ENCODE measurements around the gene PTEN. TPM values are rescaled to one million over a fixed set of nuclear protein-coding genes. Genes with fewer than 3 reads are reported as not detected.
"Not testable (repeated sequence)": the region's sequence is repeated elsewhere in the genome, so short reads cannot be mapped to it uniquely, and the experiment has no call there.

Gene PTEN
- total and polyA plus RNA-seq, 2 donors (not counting 3 experiments of a cell fraction or from before 2014, with no cell fraction given), result 8.0 to 76.9 TPM

DNA sequence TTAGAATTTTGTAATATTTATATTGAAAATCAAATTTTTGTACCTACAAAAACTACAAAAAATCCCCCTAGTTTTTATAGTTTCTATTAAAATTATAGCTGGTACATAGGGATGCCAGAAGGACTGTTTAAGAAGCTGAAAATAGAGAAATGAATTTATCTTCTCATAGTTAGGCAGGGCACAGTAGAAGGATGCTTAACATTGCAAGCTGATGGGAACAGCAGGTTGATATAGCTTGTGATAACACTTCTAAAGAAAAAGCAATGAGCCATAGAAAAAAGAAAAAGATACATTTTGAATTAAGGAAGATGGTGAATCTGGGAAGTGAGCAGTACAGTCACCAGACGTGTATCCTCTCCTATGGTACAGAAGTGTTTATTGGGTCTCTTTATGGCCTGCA lies 32.0 kb downstream of the PTEN start:
- ChIA-PET CTCF (interaction anchor here (0.8 to 1.5 kb wide), 3 partner anchors 9 to 20 kb away, joined by 3 to 4 read pairs (median 3); no protein-coding TSS in a partner anchor), POLR2A (interaction anchor here (1.1 kb wide), 1 partner anchor 14 kb away, joined by 3 read pairs; no protein-coding TSS in a partner anchor)
- BruUV-seq (replicated peaks), result no TSS peak
- Histone ChIP-seq H3K27ac (ENCODE audit: insufficient read depth, low read depth, low read length) (no peak overlapping the region), H3K36me3 (ENCODE audit: control insufficient read depth in 2 of 2, extremely low read depth in 1 of 2, insufficient read depth in 2 of 2, low read length in 2 of 2) (no peaks in the 10 kb centered on the region), H3K9me1 (replicated peaks; ENCODE audit: control insufficient read depth, extremely low read depth, insufficient read depth, low read length) (no peaks in the 10 kb centered on the region), H3K4me3 (replicated peaks in 1 of 3; ENCODE audit: insufficient read depth in 1 of 3, low read depth in 1 of 3, low read length in 3 of 3) (no peak overlapping the region), H3K9ac (replicated peaks; ENCODE audit: extremely low read depth, insufficient read depth, low read length) (no peak overlapping the region), H3K4me2 (ENCODE audit: insufficient read depth, low read length) (no peak overlapping the region), H4K20me1 (replicated peaks; ENCODE audit: control insufficient read depth, extremely low read depth, insufficient read depth, low read length) (peaks cover 12% of the 10 kb centered on the region), H3K9me3 (replicated peaks; ENCODE audit: control insufficient read depth, insufficient read depth, low read length) (no peaks in the 10 kb centered on the region), H3K79me2 (ENCODE audit: control insufficient read depth, insufficient read depth, low read length) (peaks cover 69% of the 10 kb centered on the region), H3K27me3 (ENCODE audit: control insufficient read depth in 2 of 2, insufficient read depth in 2 of 2, low read length in 2 of 2) (no peaks in the 10 kb centered on the region), H3K4me1 (ENCODE audit: control insufficient read depth, extremely low read depth, insufficient read depth, low read length) (no peaks in the 10 kb centered on the region), H2AFZ (ENCODE audit: low read depth, low read length) (no peak overlapping the region)
- intact Hi-C loops (cut with micrococcal nuclease) (no loop called here), dilution Hi-C loops (cut with MboI; ENCODE audit: extremely low pct_ligation_motif_present, low sequenced_read_pairs) (no loop called here)
- FAIRE-seq, result no peak
- TF ChIP-seq POLR2AphosphoS5 (IDR thresholded peaks at IDR 0.05; ENCODE audit: insufficient read depth, low read depth, low read length), result no peak
- DNase-seq (ENCODE audit: low read depth, low spot score), result no peak

- DNase-seq (ENCODE audit: low read depth, low spot score) (no peak), FAIRE-seq (no peak)
- TF ChIP-seq, protein P1, sequence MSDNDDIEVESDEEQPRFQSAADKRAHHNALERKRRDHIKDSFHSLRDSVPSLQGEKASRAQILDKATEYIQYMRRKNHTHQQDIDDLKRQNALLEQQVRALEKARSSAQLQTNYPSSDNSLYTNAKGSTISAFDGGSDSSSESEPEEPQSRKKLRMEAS (IDR thresholded peaks at IDR 0.05; ENCODE audit: insufficient read depth, insufficient read length), result no peak
- no peak for TF ChIP-seq EZH2 (IDR thresholded peaks at IDR 0.05; ENCODE audit: borderline replicate concordance, low read depth, low read length, severe bottlenecking)
- TF ChIP-seq FOS (IDR thresholded peaks at IDR 0.05; ENCODE audit: borderline replicate concordance, insufficient read depth, low read length), result no peak
- no peak for TF ChIP-seq MYC (IDR thresholded peaks at IDR 0.05; ENCODE audit: low read depth, low read length)
- no peak for TF ChIP-seq POLR2A (IDR thresholded peaks at IDR 0.05; ENCODE audit: low read depth, low read length)
- no peak for TF ChIP-seq GATA2 (IDR thresholded peaks at IDR 0.05; ENCODE audit: insufficient read depth, insufficient read length, low read depth, low read length)
- TF ChIP-seq, protein P2, sequence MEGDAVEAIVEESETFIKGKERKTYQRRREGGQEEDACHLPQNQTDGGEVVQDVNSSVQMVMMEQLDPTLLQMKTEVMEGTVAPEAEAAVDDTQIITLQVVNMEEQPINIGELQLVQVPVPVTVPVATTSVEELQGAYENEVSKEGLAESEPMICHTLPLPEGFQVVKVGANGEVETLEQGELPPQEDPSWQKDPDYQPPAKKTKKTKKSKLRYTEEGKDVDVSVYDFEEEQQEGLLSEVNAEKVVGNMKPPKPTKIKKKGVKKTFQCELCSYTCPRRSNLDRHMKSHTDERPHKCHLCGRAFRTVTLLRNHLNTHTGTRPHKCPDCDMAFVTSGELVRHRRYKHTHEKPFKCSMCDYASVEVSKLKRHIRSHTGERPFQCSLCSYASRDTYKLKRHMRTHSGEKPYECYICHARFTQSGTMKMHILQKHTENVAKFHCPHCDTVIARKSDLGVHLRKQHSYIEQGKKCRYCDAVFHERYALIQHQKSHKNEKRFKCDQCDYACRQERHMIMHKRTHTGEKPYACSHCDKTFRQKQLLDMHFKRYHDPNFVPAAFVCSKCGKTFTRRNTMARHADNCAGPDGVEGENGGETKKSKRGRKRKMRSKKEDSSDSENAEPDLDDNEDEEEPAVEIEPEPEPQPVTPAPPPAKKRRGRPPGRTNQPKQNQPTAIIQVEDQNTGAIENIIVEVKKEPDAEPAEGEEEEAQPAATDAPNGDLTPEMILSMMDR (IDR thresholded peaks at IDR 0.05; ENCODE audit: extremely low read depth in 1 of 2, insufficient read depth in 1 of 2, low read depth in 1 of 2, low read length in 2 of 2), result no peak
- TF ChIP-seq JUN (IDR thresholded peaks at IDR 0.05; ENCODE audit: borderline replicate concordance, insufficient read depth, insufficient read length, low read depth), result no peak
- no peak for TF ChIP-seq POLR2AphosphoS5 (IDR thresholded peaks at IDR 0.05; ENCODE audit: insufficient read depth, low read depth, low read length)
- H3K4me2 ChIP-seq (ENCODE audit: insufficient read depth, low read length), result no peak overlapping the region
- H3K9me3 ChIP-seq (replicated peaks; ENCODE audit: control insufficient read depth, insufficient read depth, low read length), result no peaks in the 10 kb centered on the region
- ChIA-PET CTCF (interaction anchor here (1.5 kb wide), 1 partner anchor 14 kb away, joined by 3 read pairs; no protein-coding TSS in a partner anchor), POLR2A (interaction anchor here (1.1 kb wide), 1 partner anchor 13 kb away, joined by 3 read pairs; no protein-coding TSS in a partner anchor)
- intact Hi-C loops (cut with micrococcal nuclease), result no loop called here
- no peaks in the 10 kb centered on the region for H3K36me3 ChIP-seq (ENCODE audit: control insufficient read depth in 2 of 2, extremely low read depth in 1 of 2, insufficient read depth in 2 of 2, low read length in 2 of 2)
- no peaks in the 10 kb centered on the region for H3K4me1 ChIP-seq (ENCODE audit: control insufficient read depth, extremely low read depth, insufficient read depth, low read length)
- H2AFZ ChIP-seq (ENCODE audit: low read depth, low read length), result no peak overlapping the region
- H4K20me1 ChIP-seq (replicated peaks; ENCODE audit: control insufficient read depth, extremely low read depth, insufficient read depth, low read length), result peaks cover 12% of the 10 kb centered on the region
- dilution Hi-C loops (cut with MboI; ENCODE audit: extremely low pct_ligation_motif_present, low sequenced_read_pairs), result no loop called here
- no TSS peak for BruUV-seq (replicated peaks)
- H3K9ac ChIP-seq (replicated peaks; ENCODE audit: extremely low read depth, insufficient read depth, low read length), result no peak overlapping the region
- H3K4me3 ChIP-seq (replicated peaks in 1 of 3; ENCODE audit: insufficient read depth in 1 of 3, low read depth in 1 of 3, low read length in 3 of 3), result no peak overlapping the region
- no peaks in the 10 kb centered on the region for H3K27me3 ChIP-seq (ENCODE audit: control insufficient read depth in 2 of 2, insufficient read depth in 2 of 2, low read length in 2 of 2)
- peaks cover 66% of the 10 kb centered on the region for H3K79me2 ChIP-seq (ENCODE audit: control insufficient read depth, insufficient read depth, low read length)
- H3K27ac ChIP-seq (ENCODE audit: insufficient read depth, low read depth, low read length), result no peak overlapping the region
- no peaks in the 10 kb centered on the region for H3K9me1 ChIP-seq (replicated peaks; ENCODE audit: control insufficient read depth, extremely low read depth, insufficient read depth, low read length)
Observed at GRCh38 chr10:87896216-87896615, 32.8 kb downstream of the PTEN start.

GRCh38 chr10:87897957-87898356 lies 34.5 kb downstream of the PTEN start:
- FAIRE-seq; dilution Hi-C loops (cut with MboI; ENCODE audit: extremely low pct_ligation_motif_present, low sequenced_read_pairs); BruUV-seq (replicated peaks): not testable (repeated sequence)

More at GRCh38 chr10:87897957-87898356, 34.5 kb downstream of the PTEN start:
- H3K4me3 ChIP-seq (replicated peaks in 1 of 3; ENCODE audit: insufficient read depth in 1 of 3, low read depth in 1 of 3, low read length in 3 of 3); DNase-seq (ENCODE audit: low read depth, low spot score); intact Hi-C loops (cut with micrococcal nuclease); H3K4me2 ChIP-seq (ENCODE audit: insufficient read depth, low read length); H3K9me3 ChIP-seq (replicated peaks; ENCODE audit: control insufficient read depth, insufficient read depth, low read length); H2AFZ ChIP-seq (ENCODE audit: low read depth, low read length); H3K27me3 ChIP-seq (ENCODE audit: control insufficient read depth in 2 of 2, insufficient read depth in 2 of 2, low read length in 2 of 2); H4K20me1 ChIP-seq (replicated peaks; ENCODE audit: control insufficient read depth, extremely low read depth, insufficient read depth, low read length); POLR2A ChIA-PET; H3K4me1 ChIP-seq (ENCODE audit: control insufficient read depth, extremely low read depth, insufficient read depth, low read length); CTCF ChIA-PET; H3K27ac ChIP-seq (ENCODE audit: insufficient read depth, low read depth, low read length); H3K9ac ChIP-seq (replicated peaks; ENCODE audit: extremely low read depth, insufficient read depth, low read length); H3K36me3 ChIP-seq (ENCODE audit: control insufficient read depth in 2 of 2, extremely low read depth in 1 of 2, insufficient read depth in 2 of 2, low read length in 2 of 2); H3K9me1 ChIP-seq (replicated peaks; ENCODE audit: control insufficient read depth, extremely low read depth, insufficient read depth, low read length): not testable (repeated sequence)
- peaks cover 63% of the 10 kb centered on the region for H3K79me2 ChIP-seq (ENCODE audit: control insufficient read depth, insufficient read depth, low read length)
